NCI-H2196 (cell line): ENCODE measurements around the gene ARHGAP36.

Source experiments
- DNase-seq: peaks from one replicate; lab custom pipeline; 2025; ENCODE audit not compliant: unreplicated experiment; lab: John Stamatoyannopoulos, UW

Gene ARHGAP36

GRCh38 chrX:131068945-131069719 lies 11.0 kb downstream of the ARHGAP36 start:
- DNase-seq: no peak

GRCh38 chrX:131072871-131073571 lies 14.9 kb downstream of the ARHGAP36 start:
- no peak for DNase-seq

- no peak for DNase-seq
Observed at GRCh38 chrX:131073607-131074006, 15.5 kb downstream of the ARHGAP36 start.

- DNase-seq: no peak
Observed at GRCh38 chrX:131081772-131082740, 23.9 kb downstream of the ARHGAP36 start.

GRCh38 chrX:131083510-131084142 lies 25.5 kb downstream of the ARHGAP36 start:
- DNase-seq: no peak

- DNase-seq: no peak
Observed at GRCh38 chrX:131084145-131084544, 26.0 kb downstream of the ARHGAP36 start.

- DNase-seq: no peak
Observed at GRCh38 chrX:131136776-131137175, 78.6 kb downstream of the ARHGAP36 start.

- DNase-seq: no peak
Observed at GRCh38 chrX:131139072-131139471, 80.9 kb downstream of the ARHGAP36 start.
